ENCODE data around the gene PRSS22. TPM values are rescaled to one million over a fixed set of nuclear protein-coding genes. Genes with fewer than 3 reads are reported as not detected.

Gene PRSS22
- total RNA-seq, 1 donor from 2014 or later: not detected

- H3K27me3 ChIP-seq: no peaks in the 10 kb centered on the region
- H3K4me3 ChIP-seq: no peak overlapping the region
- H3K9me3 ChIP-seq: no peaks in the 10 kb centered on the region
- H3K36me3 ChIP-seq: no peaks in the 10 kb centered on the region
- H3K4me1 ChIP-seq: no peaks in the 10 kb centered on the region
- no peak for DNase-seq (ENCODE audit: low spot score in 2 of 2)
- intact Hi-C loops (cut with DNase I): no loop called here
- TF ChIP-seq CTCF (IDR thresholded peaks at IDR 0.05): no peak
- H3K27ac ChIP-seq: no peak overlapping the region
These were observed 35.5 kb downstream of the PRSS22 start for GRCh38 chr16:2822496-2822895.

GRCh38 chr16:2822158-2822495 is 35.8 kb downstream of the PRSS22 start:
- no peak overlapping the region for H3K27ac ChIP-seq
- H3K9me3 ChIP-seq: no peaks in the 10 kb centered on the region
- H3K36me3 ChIP-seq: no peaks in the 10 kb centered on the region
- H3K4me1 ChIP-seq: no peaks in the 10 kb centered on the region
- H3K27me3 ChIP-seq: no peaks in the 10 kb centered on the region
- no peak for DNase-seq (ENCODE audit: low spot score in 2 of 2)
- intact Hi-C loops (cut with DNase I): no loop called here
- TF ChIP-seq CTCF (IDR thresholded peaks at IDR 0.05): no peak
- H3K4me3 ChIP-seq: no peak overlapping the region

GRCh38 chr16:2821487-2822157 is 36.3 kb downstream of the PRSS22 start:
- H3K36me3 ChIP-seq: no peaks in the 10 kb centered on the region
- no peak for DNase-seq (ENCODE audit: low spot score in 2 of 2)
- no peaks in the 10 kb centered on the region for H3K9me3 ChIP-seq
- intact Hi-C loops (cut with DNase I): no loop called here
- H3K4me3 ChIP-seq: no peak overlapping the region
- no peak for TF ChIP-seq CTCF (IDR thresholded peaks at IDR 0.05)
- H3K4me1 ChIP-seq: no peaks in the 10 kb centered on the region
- no peaks in the 10 kb centered on the region for H3K27me3 ChIP-seq
- H3K27ac ChIP-seq: no peak overlapping the region

- TF ChIP-seq CTCF (IDR thresholded peaks at IDR 0.05): no peak
- no peak for DNase-seq (ENCODE audit: low spot score in 2 of 2)
- intact Hi-C loops (cut with DNase I): no loop called here
- H3K9me3 ChIP-seq: no peaks in the 10 kb centered on the region
- no peaks in the 10 kb centered on the region for H3K36me3 ChIP-seq
- H3K27ac ChIP-seq: no peak overlapping the region
- H3K27me3 ChIP-seq: no peaks in the 10 kb centered on the region
- no peaks in the 10 kb centered on the region for H3K4me1 ChIP-seq
- H3K4me3 ChIP-seq: no peak overlapping the region
These were observed 37.0 kb downstream of the PRSS22 start for GRCh38 chr16:2820836-2821486.

GRCh38 chr16:2819939-2820835 is 37.8 kb downstream of the PRSS22 start:
- DNase-seq (ENCODE audit: low spot score in 2 of 2): no peak
- intact Hi-C loops (cut with DNase I): no loop called here
- TF ChIP-seq CTCF (IDR thresholded peaks at IDR 0.05): no peak
- H3K27me3 ChIP-seq: no peaks in the 10 kb centered on the region
- H3K36me3 ChIP-seq: no peaks in the 10 kb centered on the region
- no peak overlapping the region for H3K4me3 ChIP-seq
- H3K27ac ChIP-seq: no peak overlapping the region
- H3K4me1 ChIP-seq: no peaks in the 10 kb centered on the region
- H3K9me3 ChIP-seq: no peaks in the 10 kb centered on the region
